Measurements from ENCODE around the gene PTPRG. TPM values are rescaled to one million over a fixed set of nuclear protein-coding genes. Genes with fewer than 3 reads are reported as not detected.

PTPRG gene
- total and polyA plus RNA-seq, 10 of the 15 experiments (the other 5 are each of a cell fraction or from before 2014, with no cell fraction given), result 0.29 to 20.7 (median 1.4) TPM

- Histone ChIP-seq H3K4me1 (ENCODE audit: control insufficient read depth, insufficient read depth, low read length) (no peaks in the 10 kb centered on the region), H3K79me2 (ENCODE audit: control insufficient read depth, insufficient read depth, low read length) (no peaks in the 10 kb centered on the region), H3K4me3 (no peak overlapping the region), H4K20me1 (ENCODE audit: control insufficient read depth, insufficient read depth) (no peaks in the 10 kb centered on the region), H3K9ac (ENCODE audit: control insufficient read depth, insufficient read depth, low read length) (no peak overlapping the region), H3K9me3 (replicated peaks; ENCODE audit: control insufficient read depth, insufficient read depth, low read length) (no peaks in the 10 kb centered on the region), H3K27me3 (replicated peaks in 1 of 2; ENCODE audit: control insufficient read depth in 2 of 2, insufficient read depth in 2 of 2, low read length in 1 of 2) (no peaks in the 10 kb centered on the region), H3K27ac (ENCODE audit: control insufficient read depth, insufficient read depth) (no peak overlapping the region), H3K36me3 (ENCODE audit: control insufficient read depth in 2 of 2, insufficient read depth in 2 of 2, low read length in 1 of 2) (no peaks in the 10 kb centered on the region), H3K4me2 (ENCODE audit: control insufficient read depth, insufficient read depth) (no peak overlapping the region), H2AFZ (ENCODE audit: control insufficient read depth, low read depth, low read length) (no peak overlapping the region)
- TF ChIP-seq ETV6 (conservative IDR thresholded peaks at IDR 0.05 in 1 of 2, IDR thresholded peaks at IDR 0.05 in 1 of 2; ENCODE audit: borderline replicate concordance in 1 of 2, low read depth in 1 of 2), result no peak
- TF ChIP-seq KDM1A (IDR thresholded peaks at IDR 0.05; ENCODE audit: borderline replicate concordance), result no peak
- no peak for TF ChIP-seq SUPT20H (IDR thresholded peaks at IDR 0.05; ENCODE audit: borderline replicate concordance, control insufficient read depth, low read depth, low read length)
- no peak for TF ChIP-seq HDGF (IDR thresholded peaks at IDR 0.05)
- TF ChIP-seq ESRRA (IDR thresholded peaks at IDR 0.05; ENCODE audit: low read length), result no peak
- no peak for TF ChIP-seq STAT3 (IDR thresholded peaks at IDR 0.05; ENCODE audit: low read depth, low read length)
- no peak for TF ChIP-seq CREM (IDR thresholded peaks at IDR 0.05; ENCODE audit: low read depth)
- no peak for TF ChIP-seq NFYA (IDR thresholded peaks at IDR 0.05; ENCODE audit: borderline replicate concordance, low read depth, low read length)
- TF ChIP-seq TARDBP (IDR thresholded peaks at IDR 0.05; ENCODE audit: borderline replicate concordance), result no peak
- TF ChIP-seq EZH2 (IDR thresholded peaks at IDR 0.05; ENCODE audit: borderline replicate concordance, control insufficient read depth, low read depth, low read length), result no peak
- no peak for TF ChIP-seq TBL1XR1 (IDR thresholded peaks at IDR 0.05; ENCODE audit: low read depth, low read length)
- no peak for TF ChIP-seq CHD4 (IDR thresholded peaks at IDR 0.05)
- TF ChIP-seq IKZF2 (IDR thresholded peaks at IDR 0.05), result no peak
- TF ChIP-seq CREB1 (IDR thresholded peaks at IDR 0.05; ENCODE audit: low read depth), result no peak
- no peak for TF ChIP-seq POLR2AphosphoS5 (IDR thresholded peaks at IDR 0.05; ENCODE audit: low read length)
- SMC1A ChIA-PET (ENCODE audit: uncharacterized antibody, unreplicated experiment), result interaction anchor here (0.7 to 10.8 kb wide), 22 partner anchors 9 to 372 kb away, joined by 3 to 159 read pairs (median 4); no protein-coding TSS in a partner anchor
- DNase-seq (ENCODE audit: low read depth, low spot score) (no peak), ATAC-seq (peak; percentile 15; the same call in 1 of the 3 replicates), FAIRE-seq (no peak)
- intact Hi-C loops (cut with micrococcal nuclease; ENCODE audit: unreplicated experiment), result loop anchor here (5.0 to 10.0 kb wide), 2 partner anchors 250 to 373 kb away; partner anchors contain the start of gene PTPRG
- BruUV-seq (replicated peaks), result no TSS peak
- in situ Hi-C loops (cut with MboI), result no loop called here
- RAD21 ChIA-PET (ENCODE audit: unreplicated experiment), result interaction anchor here (0.9 to 4.1 kb wide), 15 partner anchors 10 to 372 kb away, joined by 3 to 30 read pairs (median 5); no protein-coding TSS in a partner anchor
- 24% methylated on average over 3 of the region's 3 CpGs for WGBS (ENCODE audit: insufficient coverage, insufficient replicate concordance, low lambda C conversion rate, missing lambda C conversion rate)
- POLR2A ChIA-PET, result interaction anchor here (0.6 to 1.3 kb wide), 8 partner anchors 8 to 271 kb away, joined by 3 to 7 read pairs (median 3); no protein-coding TSS in a partner anchor
- CTCF ChIA-PET, result interaction anchor here (0.6 to 5.7 kb wide), 22 partner anchors 10 to 376 kb away, joined by 3 to 66 read pairs (median 10); no protein-coding TSS in a partner anchor
Measured at GRCh38 chr3:61937477-61937876, 376.1 kb downstream of the PTPRG start.
